IMR-90 (cell line): ENCODE results near the gene GOLGA8R. TPM values are rescaled to one million over a fixed set of nuclear protein-coding genes. Genes with fewer than 3 reads are reported as not detected.
"Not testable (repeated sequence)": the region's sequence is repeated elsewhere in the genome, so short reads cannot be mapped to it uniquely, and the experiment has no call there.

Experiments used
- ATAC-seq: fragments of 200-7000 bp; cut with Tn5 transposase; 2 replicates; pipeline ENCODE4 v1.9.1; 2020; ENCODE audit warnings: low read depth, mild to moderate bottlenecking, moderate library complexity
- BruUV-seq: library from RNA; stranded (reverse); fragments of 400-500 nt; replicated peaks from 2 replicates; lab custom pipeline; 2021; lab: Mats Ljungman, UMichigan
- CTCF ChIA-PET: fragments of 300-600 bp; formaldehyde crosslinking; extraction: SDS; loops from one replicate; lab custom pipeline; 2021; ENCODE audit warnings: antibody characterized with exemption; lab: Yijun Ruan, JAX
- POLR2A ChIA-PET: fragments of 300-600 bp; sonication (Branson Sonifier 250); formaldehyde crosslinking; loops from one replicate; lab custom pipeline; 2022; ENCODE audit warnings: antibody characterized with exemption; ENCODE audit not compliant: unreplicated experiment; lab: Charles Lee
- DNase-seq: peaks from one replicate; pipeline ENCODE4 v3.0.0; 2013
- H2AFZ ChIP-seq: replicated peaks from 2 replicates; pipeline ENCODE3; 2013; ENCODE audit warnings: low read length, mild to moderate bottlenecking; ENCODE audit not compliant: poor library complexity
- H2AK5ac ChIP-seq: 2 replicates; pipeline ENCODE4 v1.6.1; 2013; ENCODE audit warnings: low read depth, low read length, inconsistent platforms
- H2AK9ac ChIP-seq: replicated peaks from 2 replicates; pipeline ENCODE3; 2013; ENCODE audit warnings: mild to moderate bottlenecking, low read depth, low read length, moderate library complexity; ENCODE audit not compliant: poor library complexity
- H2BK120ac ChIP-seq: 2 replicates; pipeline ENCODE4 v1.6.1; 2013; ENCODE audit warnings: low read depth, low read length, inconsistent platforms
- H2BK15ac ChIP-seq: 3 replicates; pipeline ENCODE4 v1.6.1; 2013; ENCODE audit warnings: low read depth, low read length, inconsistent platforms
- H2BK20ac ChIP-seq: 2 replicates; pipeline ENCODE4 v1.6.1; 2013; ENCODE audit warnings: low read depth, mild to moderate bottlenecking, inconsistent platforms, low read length, moderate library complexity
- H2BK5ac ChIP-seq: 2 replicates; pipeline ENCODE4 v1.6.1; 2013; ENCODE audit warnings: mild to moderate bottlenecking, low read depth, low read length, inconsistent platforms; ENCODE audit not compliant: poor library complexity, severe bottlenecking
- H3K14ac ChIP-seq: replicated peaks from 2 replicates; pipeline ENCODE4 v1.6.1; 2013; ENCODE audit warnings: low read depth, low read length, inconsistent platforms
- H3K18ac ChIP-seq: 2 replicates; pipeline ENCODE4 v1.6.1; 2013; ENCODE audit warnings: low read depth, low read length, control low read depth
- H3K23ac ChIP-seq: 2 replicates; pipeline ENCODE4 v1.6.1; 2013; ENCODE audit warnings: low read depth, low read length, inconsistent platforms
- H3K27ac ChIP-seq: 2 replicates; pipeline ENCODE4 v1.5.1; 2013; ENCODE audit warnings: mild to moderate bottlenecking, control low read depth, low read length; ENCODE audit not compliant: insufficient read depth
- H3K27me3 ChIP-seq: 2 replicates; pipeline ENCODE4 v1.6.1; 2013; ENCODE audit warnings: low read length; ENCODE audit not compliant: control insufficient read depth, insufficient read depth
- H3K36me3 ChIP-seq: 2 replicates; pipeline ENCODE4 v1.6.1; 2013; ENCODE audit warnings: low read length, mixed read lengths; ENCODE audit not compliant: control insufficient read depth, insufficient read depth
- H3K4ac ChIP-seq: 2 replicates; pipeline ENCODE4 v1.6.1; 2013; ENCODE audit warnings: low read depth, low read length, inconsistent platforms
- H3K4me1 ChIP-seq: 2 replicates; pipeline ENCODE4 v1.6.1; 2013; ENCODE audit warnings: low read length, mixed read lengths; ENCODE audit not compliant: control insufficient read depth, insufficient read depth
- H3K4me2 ChIP-seq: 2 replicates; pipeline ENCODE4 v1.6.1; 2013; ENCODE audit warnings: low read depth, mild to moderate bottlenecking, control low read depth, low read length, moderate library complexity
- H3K4me3 ChIP-seq: 2 replicates; pipeline ENCODE4 v1.5.1; 2013; ENCODE audit warnings: low read depth, mild to moderate bottlenecking, control low read depth, low read length, moderate library complexity; ENCODE audit not compliant: insufficient read depth
- H3K56ac ChIP-seq: 2 replicates; pipeline ENCODE4 v1.6.1; 2013; ENCODE audit warnings: low read length, inconsistent platforms; ENCODE audit not compliant: insufficient read depth; ENCODE audit errors: extremely low read depth
- H3K79me1 ChIP-seq, 2 experiments: 2 replicates each; pipeline ENCODE4 v1.6.1; 2013; ENCODE audit warnings: low read length in 2 of 2, inconsistent platforms in 1 of 2, low read depth in 1 of 2
- H3K9ac ChIP-seq: 2 replicates; pipeline ENCODE4 v1.6.1; 2013; ENCODE audit warnings: low read depth, low read length, control low read depth
- H3K9me1 ChIP-seq: 2 replicates; pipeline ENCODE4 v1.6.1; 2013; ENCODE audit warnings: low read length, inconsistent platforms; ENCODE audit not compliant: insufficient read depth
- H3K9me3 ChIP-seq: 2 replicates; pipeline ENCODE4 v1.6.1; 2013; ENCODE audit warnings: low read length; ENCODE audit not compliant: control insufficient read depth, insufficient read depth
- H4K20me1 ChIP-seq: 2 replicates; pipeline ENCODE4 v1.6.1; 2013; ENCODE audit warnings: low read length, inconsistent platforms; ENCODE audit not compliant: insufficient read depth
- H4K5ac ChIP-seq: 2 replicates; pipeline ENCODE4 v1.6.1; 2013; ENCODE audit warnings: mild to moderate bottlenecking, low read depth, low read length, control low read depth
- H4K8ac ChIP-seq, 2 experiments: 2 replicates each; pipeline ENCODE4 v1.6.1; 2013; ENCODE audit warnings: low read depth in 2 of 2, low read length in 2 of 2, control low read depth in 1 of 2, inconsistent platforms in 1 of 2
- H4K91ac ChIP-seq: 2 replicates; pipeline ENCODE4 v1.6.1; 2013; ENCODE audit warnings: low read depth, low read length, inconsistent platforms; ENCODE audit not compliant: insufficient read depth
- WGBS, 2 experiments: methylation state at CpG; one replicate each; pipeline versions ENCODE4 v1.1.5 to v1.1.7; 2013; ENCODE audit warnings: missing lambda C conversion rate in 2 of 2; ENCODE audit not compliant: insufficient read length in 1 of 2; ENCODE audit errors: extremely low coverage in 2 of 2; 5-methylcytosine and 5-hydroxymethylcytosine counted together
- dilution Hi-C: fragments of 300-500 bp; cut with HindIII; formaldehyde crosslinking; loops from one replicate; pipeline ENCODE4 v1.14.3; 2018; ENCODE audit warnings: low sequenced_read_pairs; ENCODE audit not compliant: unreplicated experiment
- in situ Hi-C: fragments of 300-500 bp; cut with MboI; formaldehyde crosslinking; loops from 3 replicates; pipeline ENCODE4 v1.14.3; 2019; ENCODE audit warnings: low sequenced_read_pairs, inconsistent platforms, mixed read lengths
- intact Hi-C: fragments of 100-400 bp; cut with micrococcal nuclease; formaldehyde crosslinking; loops from 2 replicates; pipeline ENCODE4 v1.10.0; 2022
- polyA plus RNA-seq, 3 experiments: library from polyadenylated mRNA; depleted of rRNA; stranded (reverse); fragments of >200 nt; gene quantifications; 2 replicates each; pipeline ENCODE4 v1.2.3, GENCODE V29; 2012; ENCODE audit warnings: low replicate concordance in 1 of 3
- total RNA-seq: library from RNA; depleted of rRNA; stranded (reverse); fragments of >200 nt; gene quantifications from 2 replicates; pipeline ENCODE4 v1.2.3, GENCODE V29; 2012

The GOLGA8R gene
- total and polyA plus RNA-seq, 2 of the 4 experiments (the other 2 are of a cell fraction) = 0.72 to 1.4 TPM

DNA sequence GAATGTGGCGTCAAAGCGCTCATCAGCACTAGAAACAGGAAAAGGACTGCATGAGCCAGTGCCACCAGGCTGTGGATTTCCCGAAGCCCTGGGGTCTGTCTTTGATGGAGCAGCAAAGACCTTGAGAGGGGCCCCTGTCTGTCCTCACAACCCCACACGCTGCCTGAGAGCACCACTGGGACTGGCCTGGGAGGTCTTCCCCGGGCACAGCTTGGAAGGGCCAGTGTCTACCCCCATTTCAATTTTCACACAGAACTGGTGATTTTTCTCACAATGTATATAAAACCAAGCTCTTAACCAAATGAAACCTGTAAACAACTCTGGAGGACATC is 37.0 kb downstream of the GOLGA8R start:
- H2BK15ac ChIP-seq, H2BK120ac ChIP-seq, H3K18ac ChIP-seq, H4K20me1 ChIP-seq, H3K4me1 ChIP-seq, H2AK5ac ChIP-seq, BruUV-seq, H3K14ac ChIP-seq, H4K91ac ChIP-seq, H2BK5ac ChIP-seq, H3K27ac ChIP-seq, CTCF ChIA-PET, H3K9me3 ChIP-seq, H4K8ac ChIP-seq, H3K4me2 ChIP-seq, H2AFZ ChIP-seq, intact Hi-C loops, ATAC-seq, H3K56ac ChIP-seq, H3K4ac ChIP-seq, H3K23ac ChIP-seq, H3K79me1 ChIP-seq, H4K5ac ChIP-seq, in situ Hi-C loops, H3K9ac ChIP-seq, H3K36me3 ChIP-seq, DNase-seq, dilution Hi-C loops, H2AK9ac ChIP-seq, H3K9me1 ChIP-seq, H2BK20ac ChIP-seq, POLR2A ChIA-PET, H3K4me3 ChIP-seq, H3K27me3 ChIP-seq: not testable (repeated sequence)
- WGBS, 2 experiments = no CpG with 5 or more reads among the region's 5 CpGs

DNA sequence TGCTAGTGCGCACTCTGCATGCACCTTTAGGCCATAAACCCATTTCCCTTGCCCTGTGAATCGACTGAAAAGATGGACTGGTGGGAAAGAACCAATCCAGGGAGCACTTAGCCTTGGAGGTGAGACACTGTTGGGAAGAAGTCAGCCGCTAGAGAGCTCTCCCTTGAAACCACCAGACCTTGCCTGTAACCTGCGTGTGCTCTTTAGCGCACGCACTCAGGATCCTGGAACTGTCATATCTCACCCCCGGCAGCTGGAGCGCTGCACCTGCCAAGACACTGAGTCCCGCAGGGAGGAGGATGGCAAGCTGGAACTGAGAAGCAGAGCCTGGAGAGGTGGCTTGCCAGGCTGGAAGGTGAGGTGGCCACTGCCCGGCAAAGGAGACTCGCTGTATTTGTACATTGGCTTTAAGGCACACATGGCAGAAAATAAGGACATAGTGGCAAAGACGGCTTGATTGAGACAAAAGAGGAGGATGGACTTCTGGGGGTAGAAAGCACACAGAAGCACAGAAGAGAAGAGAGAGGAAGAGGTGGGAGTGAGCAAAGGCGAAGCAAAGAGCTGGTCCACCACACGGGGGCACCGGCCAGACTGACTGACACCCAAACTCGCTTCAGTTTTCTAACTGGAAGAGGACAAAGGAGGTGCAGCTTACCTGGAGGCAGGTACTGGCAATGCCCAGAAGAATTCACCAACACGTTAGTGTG is 37.5 kb downstream of the GOLGA8R start:
- H3K9me3 ChIP-seq, H3K4me2 ChIP-seq, H3K4ac ChIP-seq, H3K9me1 ChIP-seq, dilution Hi-C loops, H3K18ac ChIP-seq, H2AFZ ChIP-seq, H3K4me1 ChIP-seq, H3K4me3 ChIP-seq, in situ Hi-C loops, H4K20me1 ChIP-seq, H3K23ac ChIP-seq, H3K36me3 ChIP-seq, CTCF ChIA-PET, H3K14ac ChIP-seq, H2BK20ac ChIP-seq, DNase-seq, H4K5ac ChIP-seq, H2AK5ac ChIP-seq, H2BK5ac ChIP-seq, H4K91ac ChIP-seq, POLR2A ChIA-PET, H3K56ac ChIP-seq, H3K27me3 ChIP-seq, H4K8ac ChIP-seq, H2AK9ac ChIP-seq, H2BK120ac ChIP-seq, intact Hi-C loops, H3K9ac ChIP-seq, BruUV-seq, H2BK15ac ChIP-seq, H3K79me1 ChIP-seq, H3K27ac ChIP-seq: not testable (repeated sequence)
- WGBS, 2 experiments = no CpG with 5 or more reads among the region's 17 CpGs
- ATAC-seq = 0 out of 2 replicates have a peak, but pooled peaks have one; percentile 32
